HepG2 (cell line): Measurements from ENCODE around the gene SPINDOC. TPM values are rescaled to one million over a fixed set of nuclear protein-coding genes. Genes with fewer than 3 reads are reported as not detected.

Experiments
- CTCF ChIP-seq: sonication (generic); formaldehyde crosslinking; IDR thresholded peaks from 2 replicates; pipeline ENCODE4 v1.5.0; 2020; ENCODE audit warnings: mild to moderate bottlenecking, missing genetic modification reagents, moderate library complexity
- FOXJ3 ChIP-seq: sonication (generic); formaldehyde crosslinking; IDR thresholded peaks from 2 replicates; pipeline ENCODE4 v1.4.0; 2020; ENCODE audit warnings: missing genetic modification reagents, mild to moderate bottlenecking, borderline replicate concordance
- JUND ChIP-seq: sonication (generic); formaldehyde crosslinking; IDR thresholded peaks from 2 replicates; pipeline ENCODE4 v1.8.0; 2022; ENCODE audit warnings: mild to moderate bottlenecking, missing genetic modification reagents
- LCORL ChIP-seq, 2 experiments: fragments of 450-650 bp in 1 of 2; sonication (generic) in 1 of 2; formaldehyde crosslinking in 1 of 2; IDR thresholded peaks; 2 replicates each; pipeline versions ENCODE4 v1.5.0 to v1.6.1; 2017 to 2020; ENCODE audit warnings: antibody characterized with exemption in 1 of 2, missing genetic modification reagents in 1 of 2
- NR2F6 ChIP-seq, 2 experiments: IDR thresholded peaks; 2 replicates each; pipeline ENCODE4 v1.6.1; 2016; ENCODE audit warnings: antibody characterized with exemption in 1 of 2, mild to moderate bottlenecking in 1 of 2
- RFX1 ChIP-seq: fragments of 450-650 bp; IDR thresholded peaks from 2 replicates; pipeline ENCODE4 v1.6.1; 2017
- RNF219 ChIP-seq: sonication (generic); formaldehyde crosslinking; IDR thresholded peaks from 2 replicates; pipeline ENCODE4 v1.5.0; 2020; ENCODE audit warnings: mild to moderate bottlenecking, missing genetic modification reagents
- SMC3 ChIP-seq: IDR thresholded peaks from 2 replicates; pipeline ENCODE4 v1.6.1; 2011; ENCODE audit warnings: low read length, improper control_type of control experiment
- STAG1 ChIP-seq: sonication (generic); formaldehyde crosslinking; IDR thresholded peaks from 2 replicates; pipeline ENCODE4 v1.4.0; 2020; ENCODE audit warnings: missing genetic modification reagents
- ZNF839 ChIP-seq: sonication (generic); formaldehyde crosslinking; IDR thresholded peaks from 2 replicates; pipeline ENCODE4 v1.4.0; 2020; ENCODE audit warnings: missing genetic modification reagents, mild to moderate bottlenecking, borderline replicate concordance
- ZSCAN25 ChIP-seq: sonication (generic); formaldehyde crosslinking; IDR thresholded peaks from 2 replicates; pipeline ENCODE4 v1.8.0; 2022; ENCODE audit warnings: mild to moderate bottlenecking, missing genetic modification reagents
- polyA plus RNA-seq, 8 experiments: library from polyadenylated mRNA; depleted of rRNA in 3 of 8; stranded (reverse) in 7 of 8; unstranded in 1 of 8; fragments of >200 nt; fragmentation: Illumina TruSeq in 4 of 8; extraction: Trizol in 4 of 8; gene quantifications; 2 replicates each; pipeline versions ENCODE4 v1.2.1 to v1.2.3, GENCODE V29; 2011 to 2016; ENCODE audit warnings: low read depth in 4 of 8, missing spikeins in 1 of 8, mixed read lengths in 1 of 8; ENCODE audit not compliant: insufficient read depth in 1 of 8
- total RNA-seq, 5 experiments: library from RNA; depleted of rRNA; stranded (reverse); fragments of >200 nt; fragmentation: Illumina TruSeq; extraction: Trizol; gene quantifications; 2 replicates each; pipeline ENCODE4 v1.2.3, GENCODE V29; 2016; ENCODE audit warnings: low read depth in 1 of 5
- TF ChIP-seq, protein P1 (sequence below): sonication (generic); formaldehyde crosslinking; IDR thresholded peaks from 2 replicates; pipeline ENCODE4 v1.4.0; 2020; ENCODE audit warnings: missing genetic modification reagents, borderline replicate concordance
- TF ChIP-seq, protein P2 (sequence below): sonication (generic); formaldehyde crosslinking; IDR thresholded peaks from 2 replicates; pipeline ENCODE4 v1.5.1; 2020; ENCODE audit warnings: mild to moderate bottlenecking, moderate library complexity, missing genetic modification reagents

SPINDOC gene
- total and polyA plus RNA-seq, 2 of the 13 experiments (the other 11 are each of a cell fraction or from before 2014, with no cell fraction given) = 21.4 to 29.9 TPM

DNA sequence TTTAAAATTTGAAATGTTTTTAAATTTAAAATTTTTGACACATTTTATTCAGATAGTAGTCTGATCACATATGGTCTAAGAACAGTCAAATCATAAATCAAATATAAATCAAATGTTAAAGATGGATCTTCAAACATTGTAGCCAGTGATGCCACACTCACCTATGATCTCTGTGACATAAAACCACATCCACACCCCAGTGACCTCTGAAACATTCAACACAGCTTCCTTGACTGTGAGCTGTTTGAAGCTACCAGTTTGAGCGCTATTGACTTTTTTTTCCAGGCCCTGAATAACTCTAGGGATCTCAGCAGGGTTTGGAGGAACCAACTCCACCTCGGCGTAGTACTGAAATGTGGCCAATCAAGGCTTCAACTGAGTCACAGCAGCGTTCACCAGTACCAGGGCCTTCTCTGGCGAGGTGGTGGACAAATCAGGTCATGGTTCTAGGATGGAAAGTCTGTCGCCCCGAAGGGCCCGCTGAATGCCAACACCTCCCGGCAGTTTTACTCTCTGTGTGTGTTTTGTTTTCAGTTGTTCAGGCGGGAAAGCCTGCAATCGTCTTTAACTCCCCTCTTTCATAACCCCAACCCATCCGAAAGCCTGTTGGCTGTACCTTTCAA, 21.4 kb downstream of the SPINDOC start (continued):
- 0 out of 2 replicates have a peak, but pooled peaks have one; percentile 7 for TF ChIP-seq CTCF
- no peak for TF ChIP-seq RNF219
- TF ChIP-seq STAG1 (CRISPR knock-in tag) = peak; percentile 50
- TF ChIP-seq NR2F6 (IDR thresholded peaks at IDR 0.05) = no peak; the same call in none of the 2 replicates
- peak; percentile 58 for TF ChIP-seq NR2F6 (CRISPR knock-in tag; IDR thresholded peaks at IDR 0.05)
- no peak for TF ChIP-seq JUND (CRISPR knock-in tag)
- TF ChIP-seq ZSCAN25 (CRISPR knock-in tag) = 0 out of 2 replicates have a peak, but pooled peaks have one; percentile 34
- no peak for TF ChIP-seq FOXJ3 (CRISPR knock-in tag)
- no peak for TF ChIP-seq ZNF839
- TF ChIP-seq RFX1 = no peak
- TF ChIP-seq SMC3 = peak; percentile 5; the same call in 1 of the 2 replicates
- TF ChIP-seq, protein P1, sequence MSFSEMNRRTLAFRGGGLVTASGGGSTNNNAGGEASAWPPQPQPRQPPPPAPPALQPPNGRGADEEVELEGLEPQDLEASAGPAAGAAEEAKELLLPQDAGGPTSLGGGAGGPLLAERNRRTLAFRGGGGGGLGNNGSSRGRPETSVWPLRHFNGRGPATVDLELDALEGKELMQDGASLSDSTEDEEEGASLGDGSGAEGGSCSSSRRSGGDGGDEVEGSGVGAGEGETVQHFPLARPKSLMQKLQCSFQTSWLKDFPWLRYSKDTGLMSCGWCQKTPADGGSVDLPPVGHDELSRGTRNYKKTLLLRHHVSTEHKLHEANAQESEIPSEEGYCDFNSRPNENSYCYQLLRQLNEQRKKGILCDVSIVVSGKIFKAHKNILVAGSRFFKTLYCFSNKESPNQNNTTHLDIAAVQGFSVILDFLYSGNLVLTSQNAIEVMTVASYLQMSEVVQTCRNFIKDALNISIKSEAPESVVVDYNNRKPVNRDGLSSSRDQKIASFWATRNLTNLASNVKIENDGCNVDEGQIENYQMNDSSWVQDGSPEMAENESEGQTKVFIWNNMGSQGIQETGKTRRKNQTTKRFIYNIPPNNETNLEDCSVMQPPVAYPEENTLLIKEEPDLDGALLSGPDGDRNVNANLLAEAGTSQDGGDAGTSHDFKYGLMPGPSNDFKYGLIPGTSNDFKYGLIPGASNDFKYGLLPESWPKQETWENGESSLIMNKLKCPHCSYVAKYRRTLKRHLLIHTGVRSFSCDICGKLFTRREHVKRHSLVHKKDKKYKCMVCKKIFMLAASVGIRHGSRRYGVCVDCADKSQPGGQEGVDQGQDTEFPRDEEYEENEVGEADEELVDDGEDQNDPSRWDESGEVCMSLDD = no peak
- TF ChIP-seq, protein P2, sequence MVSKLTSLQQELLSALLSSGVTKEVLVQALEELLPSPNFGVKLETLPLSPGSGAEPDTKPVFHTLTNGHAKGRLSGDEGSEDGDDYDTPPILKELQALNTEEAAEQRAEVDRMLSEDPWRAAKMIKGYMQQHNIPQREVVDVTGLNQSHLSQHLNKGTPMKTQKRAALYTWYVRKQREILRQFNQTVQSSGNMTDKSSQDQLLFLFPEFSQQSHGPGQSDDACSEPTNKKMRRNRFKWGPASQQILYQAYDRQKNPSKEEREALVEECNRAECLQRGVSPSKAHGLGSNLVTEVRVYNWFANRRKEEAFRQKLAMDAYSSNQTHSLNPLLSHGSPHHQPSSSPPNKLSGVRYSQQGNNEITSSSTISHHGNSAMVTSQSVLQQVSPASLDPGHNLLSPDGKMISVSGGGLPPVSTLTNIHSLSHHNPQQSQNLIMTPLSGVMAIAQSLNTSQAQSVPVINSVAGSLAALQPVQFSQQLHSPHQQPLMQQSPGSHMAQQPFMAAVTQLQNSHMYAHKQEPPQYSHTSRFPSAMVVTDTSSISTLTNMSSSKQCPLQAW = no peak
- no peak for TF ChIP-seq LCORL (IDR thresholded peaks at IDR 0.05)
- no peak for TF ChIP-seq LCORL (CRISPR knock-in tag; IDR thresholded peaks at IDR 0.05)
- TF ChIP-seq, all 625 proteins: peak for 12
